K562 (cell line): ENCODE measurements around the gene POLL. TPM values are rescaled to one million over a fixed set of nuclear protein-coding genes. Genes with fewer than 3 reads are reported as not detected.
A peak's percentile ranks its signal among the peaks of the same experiment; 100 is the strongest.

Experiments
- BHLHE40 ChIP-seq: IDR thresholded peaks from 2 replicates; pipeline ENCODE4 v1.6.1; 2011; ENCODE audit warnings: low read length, improper control_type of control experiment
- CBX1 ChIP-seq: sonication (generic); IDR thresholded peaks from 2 replicates; pipeline ENCODE4 v1.6.1; 2016; ENCODE audit warnings: antibody characterized with exemption, low read depth, mild to moderate bottlenecking
- E2F4 ChIP-seq: sonication (generic); formaldehyde crosslinking; IDR thresholded peaks from 2 replicates; pipeline ENCODE4 v1.8.0; 2022; ENCODE audit warnings: mild to moderate bottlenecking, low read depth, missing genetic modification reagents
- FOXA3 ChIP-seq, 2 experiments: fragments of 450-650 bp in 1 of 2; sonication (generic) in 1 of 2; formaldehyde crosslinking; IDR thresholded peaks in 1 of 2; conservative IDR thresholded peaks in 1 of 2; 2 replicates each; pipeline versions ENCODE4 v1.4.0 to v1.8.0; 2020 to 2022; ENCODE audit warnings: mild to moderate bottlenecking in 2 of 2, missing genetic modification reagents in 1 of 2
- FOXJ3 ChIP-seq: sonication (generic); formaldehyde crosslinking; IDR thresholded peaks from 2 replicates; pipeline ENCODE4 v1.4.0; 2020; ENCODE audit warnings: mild to moderate bottlenecking, missing genetic modification reagents
- GABPB1 ChIP-seq: sonication (generic); formaldehyde crosslinking; IDR thresholded peaks from 2 replicates; pipeline ENCODE4 v1.8.0; 2022; ENCODE audit warnings: mild to moderate bottlenecking, missing genetic modification reagents
- HDAC8 ChIP-seq: fragments of 450-650 bp; IDR thresholded peaks from 2 replicates; pipeline ENCODE4 v1.6.1; 2016; ENCODE audit warnings: mild to moderate bottlenecking, missing genetic modification characterization, moderate library complexity, missing compliant biosample characterization
- HNRNPLL ChIP-seq: fragments of 200-400 bp; formaldehyde crosslinking; IDR thresholded peaks from 2 replicates; pipeline ENCODE4 v1.6.1; 2017; ENCODE audit warnings: low read length, low read depth, mild to moderate bottlenecking; ENCODE audit not compliant: poor library complexity, severe bottlenecking
- JUN ChIP-seq, 2 experiments: sonication (generic) in 1 of 2; formaldehyde crosslinking in 1 of 2; IDR thresholded peaks; 2 replicates each; pipeline versions ENCODE4 v1.6.1 to v1.8.0; 2012 to 2022; ENCODE audit warnings: borderline replicate concordance in 2 of 2, mild to moderate bottlenecking in 2 of 2, improper control_type of control experiment in 1 of 2, low read depth in 1 of 2, low read length in 1 of 2, missing genetic modification reagents in 1 of 2
- MAZ ChIP-seq, 2 experiments: fragments of 450-650 bp in 1 of 2; sonication (generic) in 1 of 2; formaldehyde crosslinking; IDR thresholded peaks in 1 of 2; conservative IDR thresholded peaks in 1 of 2; 2 replicates each; pipeline versions ENCODE4 v1.4.0 to v1.5.0; 2020; ENCODE audit warnings: mild to moderate bottlenecking in 1 of 2, missing genetic modification reagents in 1 of 2
- MNT ChIP-seq, 2 experiments: fragments of 450-650 bp; conservative IDR thresholded peaks; 2 replicates each; pipeline ENCODE4 v1.6.1; 2017; ENCODE audit warnings: mild to moderate bottlenecking in 2 of 2, moderate library complexity in 2 of 2
- NCOA1 ChIP-seq: fragments of 450-650 bp; IDR thresholded peaks from 2 replicates; pipeline ENCODE4 v1.6.1; 2016; ENCODE audit warnings: low read depth
- PTRF ChIP-seq: fragments of 450-650 bp; IDR thresholded peaks from 2 replicates; pipeline ENCODE4 v1.6.1; 2016; ENCODE audit warnings: mild to moderate bottlenecking, missing genetic modification characterization, missing compliant biosample characterization
- SRSF3 ChIP-seq: fragments of 200-400 bp; formaldehyde crosslinking; IDR thresholded peaks from 2 replicates; pipeline ENCODE4 v1.6.1; 2016; ENCODE audit warnings: mild to moderate bottlenecking, low read length, moderate library complexity; ENCODE audit not compliant: insufficient read depth
- TFE3 ChIP-seq: fragments of 450-650 bp; formaldehyde crosslinking; IDR thresholded peaks from 2 replicates; pipeline ENCODE4 v1.4.0; 2020; ENCODE audit warnings: mild to moderate bottlenecking, mixed read lengths
- ZNF212 ChIP-seq: fragments of 450-650 bp; formaldehyde crosslinking; IDR thresholded peaks from 2 replicates; pipeline ENCODE4 v1.4.0; 2020; ENCODE audit warnings: mild to moderate bottlenecking
- ZNF311 ChIP-seq: fragments of 250-450 bp; sonication (Bioruptor Pico); IDR thresholded peaks from 2 replicates; pipeline ENCODE4 v1.4.0; 2020; ENCODE audit warnings: mild to moderate bottlenecking, moderate library complexity
- ZNF444 ChIP-seq: fragments of 250-450 bp; sonication (Bioruptor Pico); IDR thresholded peaks from 2 replicates; pipeline ENCODE4 v1.4.0; 2020; ENCODE audit warnings: mild to moderate bottlenecking, moderate library complexity
- ZNF57 ChIP-seq: fragments of 450-650 bp; formaldehyde crosslinking; IDR thresholded peaks from 2 replicates; pipeline ENCODE4 v1.4.0; 2020; ENCODE audit warnings: mild to moderate bottlenecking, moderate library complexity
- ZNF583 ChIP-seq: fragments of 250-450 bp; sonication (Bioruptor Pico); IDR thresholded peaks from 2 replicates; pipeline ENCODE4 v1.4.0; 2020
- polyA plus RNA-seq, 8 experiments: library from polyadenylated mRNA; depleted of rRNA in 4 of 8; stranded (reverse) in 5 of 8; unstranded in 3 of 8; fragments of >200 nt; fragmentation: Nextera tagmentation in 2 of 8; fragmentation: Illumina TruSeq in 1 of 8; extraction: Ambion mirVana in 2 of 8; extraction: Trizol in 1 of 8; gene quantifications; 2 replicates each; pipeline versions ENCODE4 v1.2.1 to v1.2.3, GENCODE V29; 2011 to 2014; ENCODE audit warnings: inconsistent platforms in 1 of 8, missing spikeins in 1 of 8
- total RNA-seq, 7 experiments: library from RNA; depleted of rRNA in 6 of 7; stranded (reverse); fragments of >200 nt in 6 of 7; fragmentation: Illumina TruSeq in 2 of 7; extraction: Trizol in 2 of 7; gene quantifications; 2 replicates each; pipeline versions ENCODE4 v1.2.1 to v1.2.3, GENCODE V29; 2011 to 2021; ENCODE audit warnings: low replicate concordance in 1 of 7

Gene POLL
- total and polyA plus RNA-seq, 9 of the 15 experiments (the other 6 are each of a cell fraction or from before 2014, with no cell fraction given): 1.2 to 18.7 (median 10.9) TPM

- TF ChIP-seq JUN (IDR thresholded peaks at IDR 0.05; ENCODE audit: borderline replicate concordance, low read depth, low read length): no peak
- no peak for TF ChIP-seq JUN (CRISPR knock-in tag; IDR thresholded peaks at IDR 0.05; ENCODE audit: borderline replicate concordance)
- TF ChIP-seq MNT (conservative IDR thresholded peaks at IDR 0.05): peak; percentile 56 to 81; a peak in 3 of 4 replicates
- no peak for TF ChIP-seq ZNF583 (CRISPR knock-in tag)
- TF ChIP-seq E2F4: no peak
- TF ChIP-seq SRSF3: no peak
- TF ChIP-seq FOXA3 (CRISPR knock-in tag; conservative IDR thresholded peaks at IDR 0.05 in 1 of 2, IDR thresholded peaks at IDR 0.05 in 1 of 2): peak in 1 of 2 experiments; percentile 47; a peak in 1 of 4 replicates
- no peak for TF ChIP-seq HDAC8 (tag)
- TF ChIP-seq MAZ (CRISPR knock-in tag; conservative IDR thresholded peaks at IDR 0.05 in 1 of 2, IDR thresholded peaks at IDR 0.05 in 1 of 2): peak; percentile 26 to 44; a peak in 2 of 4 replicates
- no peak for TF ChIP-seq PTRF (tag)
- TF ChIP-seq NCOA1: no peak
- 0 out of 2 replicates have a peak, but pooled peaks have one; percentile 22 for TF ChIP-seq BHLHE40
- no peak for TF ChIP-seq GABPB1 (CRISPR knock-in tag)
- TF ChIP-seq ZNF212 (CRISPR knock-in tag): no peak
- no peak for TF ChIP-seq ZNF311 (CRISPR knock-in tag)
- 0 out of 2 replicates have a peak, but pooled peaks have one; percentile 42 for TF ChIP-seq CBX1
- no peak for TF ChIP-seq FOXJ3
- peak; percentile 18 for TF ChIP-seq HNRNPLL
- TF ChIP-seq ZNF57 (CRISPR knock-in tag): no peak
- TF ChIP-seq ZNF444: no peak
- TF ChIP-seq TFE3 (CRISPR knock-in tag): no peak
Measured at GRCh38 chr10:101566333-101567164, 21.5 kb downstream of the POLL start (continued).
